22Rv1 (cell line): Measurements from ENCODE around the gene ACSS3.

Experiments
- H3K27ac ChIP-seq: fragments of 450-650 bp; 2 replicates; pipeline ENCODE4 v1.5.1; 2017
- ZFX ChIP-seq: fragments of 450-650 bp; IDR thresholded peaks from 2 replicates; pipeline ENCODE4 v1.6.1; 2017; ENCODE audit warnings: antibody characterized with exemption, borderline replicate concordance
- TF ChIP-seq, protein P1 (sequence below): fragments of 450-650 bp; IDR thresholded peaks from 2 replicates; pipeline ENCODE4 v1.5.1; 2017; ENCODE audit warnings: mild to moderate bottlenecking

The ACSS3 gene

DNA sequence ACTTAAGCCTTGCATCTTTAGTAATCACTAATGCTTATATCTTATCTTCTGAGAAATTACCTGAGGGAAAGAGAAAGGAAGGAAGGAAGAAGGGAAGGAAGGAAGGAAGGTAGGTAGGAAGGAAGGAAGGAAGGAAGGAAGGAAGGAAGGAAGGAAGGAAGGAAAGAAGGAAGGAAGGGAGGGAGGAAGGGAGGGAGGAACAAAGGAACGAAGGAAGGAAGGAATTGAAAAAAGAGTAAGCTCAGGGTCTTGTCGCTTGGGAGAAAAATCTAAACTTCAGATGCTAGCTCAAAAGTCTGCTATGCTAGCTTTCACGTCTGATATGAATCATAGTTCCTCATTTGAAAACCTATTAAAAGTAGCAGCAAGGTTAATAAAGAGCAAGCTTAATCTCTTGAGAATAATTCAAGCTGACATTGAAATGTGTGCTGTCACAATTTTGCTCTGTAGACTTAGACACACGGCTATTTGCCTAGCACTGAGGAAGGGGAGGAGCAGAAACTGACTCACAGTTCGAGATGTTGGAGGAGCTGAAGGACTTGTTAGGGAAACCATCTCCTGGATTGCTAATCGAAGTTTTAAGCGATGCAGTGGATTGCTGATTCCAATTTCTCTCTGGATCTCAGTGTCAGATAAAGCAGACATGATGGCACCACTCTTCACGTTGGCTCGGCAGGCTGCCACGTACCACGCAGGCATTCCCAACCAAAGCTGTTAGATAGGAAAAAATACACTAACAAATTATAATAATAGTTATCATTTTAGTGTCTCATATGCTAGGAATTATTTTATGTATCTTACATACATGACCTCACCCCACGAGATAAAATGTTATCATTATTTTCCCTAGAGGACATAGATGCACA, 216.7 kb downstream of the ACSS3 start:
- no peak for TF ChIP-seq ZFX
- TF ChIP-seq, protein P1, sequence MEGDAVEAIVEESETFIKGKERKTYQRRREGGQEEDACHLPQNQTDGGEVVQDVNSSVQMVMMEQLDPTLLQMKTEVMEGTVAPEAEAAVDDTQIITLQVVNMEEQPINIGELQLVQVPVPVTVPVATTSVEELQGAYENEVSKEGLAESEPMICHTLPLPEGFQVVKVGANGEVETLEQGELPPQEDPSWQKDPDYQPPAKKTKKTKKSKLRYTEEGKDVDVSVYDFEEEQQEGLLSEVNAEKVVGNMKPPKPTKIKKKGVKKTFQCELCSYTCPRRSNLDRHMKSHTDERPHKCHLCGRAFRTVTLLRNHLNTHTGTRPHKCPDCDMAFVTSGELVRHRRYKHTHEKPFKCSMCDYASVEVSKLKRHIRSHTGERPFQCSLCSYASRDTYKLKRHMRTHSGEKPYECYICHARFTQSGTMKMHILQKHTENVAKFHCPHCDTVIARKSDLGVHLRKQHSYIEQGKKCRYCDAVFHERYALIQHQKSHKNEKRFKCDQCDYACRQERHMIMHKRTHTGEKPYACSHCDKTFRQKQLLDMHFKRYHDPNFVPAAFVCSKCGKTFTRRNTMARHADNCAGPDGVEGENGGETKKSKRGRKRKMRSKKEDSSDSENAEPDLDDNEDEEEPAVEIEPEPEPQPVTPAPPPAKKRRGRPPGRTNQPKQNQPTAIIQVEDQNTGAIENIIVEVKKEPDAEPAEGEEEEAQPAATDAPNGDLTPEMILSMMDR = no peak
- no peak overlapping the region for H3K27ac ChIP-seq

DNA sequence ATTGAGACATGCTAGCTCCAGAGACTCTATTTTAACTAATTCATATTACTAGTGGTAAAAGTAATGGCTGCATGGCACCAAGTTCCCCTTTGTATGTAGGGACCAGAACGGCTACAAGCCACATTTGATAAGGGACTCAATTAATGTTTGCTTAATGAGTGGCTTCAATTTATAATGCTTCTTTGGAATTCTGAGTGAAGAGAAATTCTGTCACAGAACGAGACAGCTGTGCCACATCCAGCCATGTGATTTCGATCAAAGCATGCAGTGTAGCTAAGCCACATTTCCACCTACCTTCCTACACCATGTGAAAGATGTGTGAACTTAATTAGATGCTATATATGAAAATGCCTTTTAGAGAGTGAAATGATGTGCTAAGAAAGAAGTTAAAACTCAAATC, 217.4 kb downstream of the ACSS3 start:
- no peak for TF ChIP-seq ZFX
- TF ChIP-seq, protein P1 = no peak
- H3K27ac ChIP-seq = no peak overlapping the region

GRCh38 chr12:81296556-81297305, 218.9 kb downstream of the ACSS3 start:
- TF ChIP-seq, protein P1 = no peak
- no peak for TF ChIP-seq ZFX
- no peak overlapping the region for H3K27ac ChIP-seq

DNA sequence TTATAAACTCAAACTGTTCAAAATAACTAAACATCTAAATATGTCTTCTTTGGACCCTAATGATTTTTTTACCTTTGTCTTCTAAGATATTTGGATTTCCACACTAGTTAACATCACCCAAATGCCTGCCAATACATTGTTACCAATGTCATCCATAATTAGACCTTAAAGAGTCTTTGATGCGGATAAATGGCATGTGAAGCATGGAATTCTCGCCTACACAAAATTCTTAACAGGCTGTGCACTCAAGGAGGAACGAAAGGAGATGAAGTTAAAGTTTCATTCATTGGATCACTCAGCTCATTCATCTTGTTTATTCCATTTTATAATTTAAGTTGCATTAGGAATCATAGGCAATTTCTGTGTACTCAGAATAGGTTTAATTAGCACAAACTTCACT, 219.7 kb downstream of the ACSS3 start:
- no peak for TF ChIP-seq ZFX
- TF ChIP-seq, protein P1 = no peak
- no peak overlapping the region for H3K27ac ChIP-seq

- no peak overlapping the region for H3K27ac ChIP-seq
- TF ChIP-seq ZFX = no peak
- TF ChIP-seq, protein P1 = no peak
Measured at GRCh38 chr12:81300454-81300853, 222.6 kb downstream of the ACSS3 start.

- H3K27ac ChIP-seq = no peak overlapping the region
- TF ChIP-seq ZFX = no peak
- TF ChIP-seq, protein P1 = no peak
Measured at GRCh38 chr12:81303935-81304334, 226.1 kb downstream of the ACSS3 start.
